GM23248 (cell line): ENCODE results near the gene TMED10.

Experiments used
- EZH2 ChIP-seq: fragments of 200-600 bp; sonication (generic); IDR thresholded peaks from 2 replicates; pipeline ENCODE4 v1.6.1; 2018; ENCODE audit warnings: antibody characterized with exemption, mild to moderate bottlenecking; ENCODE audit not compliant: insufficient read depth, poor library complexity, severe bottlenecking
- EZH2phosphoT487 ChIP-seq: fragments of 200-600 bp; sonication (generic); IDR thresholded peaks from 2 replicates; pipeline ENCODE4 v1.6.1; 2018; ENCODE audit warnings: antibody characterized with exemption, moderate library complexity, mild to moderate bottlenecking, low read depth; ENCODE audit not compliant: insufficient read depth

DNA sequence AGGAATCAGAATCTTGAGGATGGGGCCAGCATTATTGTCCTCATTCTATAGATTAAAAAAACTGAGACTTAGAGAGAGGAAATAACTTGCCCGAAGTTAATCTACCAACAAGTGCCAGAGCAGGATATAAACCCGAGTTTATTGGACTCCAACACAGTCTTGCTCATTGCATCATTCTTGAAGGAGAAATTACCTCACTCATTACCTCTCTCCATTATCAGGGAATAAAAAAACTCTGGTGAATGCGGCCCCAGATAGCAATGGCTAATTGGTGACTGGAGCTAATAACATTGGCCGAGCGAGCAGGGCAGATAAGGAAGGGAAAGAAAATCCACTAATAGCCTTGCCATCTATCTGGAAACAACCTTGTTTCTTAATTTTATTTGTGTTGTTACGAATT lies 24.7 kb upstream of the TMED10 start:
- no peak for TF ChIP-seq EZH2
- TF ChIP-seq EZH2phosphoT487 = no peak
